HPDE6-E6E7 (cell line): ENCODE data around the gene GNAI1.

ENCODE experiments used
- DNase-seq: peaks from one replicate; pipeline ENCODE4 v3.0.0; 2011; ENCODE audit warnings: missing footprints; ENCODE audit errors: extremely low spot score

Gene GNAI1

GRCh38 chr7:80253237-80253636, 118.6 kb downstream of the GNAI1 start:
- no peak for DNase-seq

GRCh38 chr7:80253653-80254052, 119.0 kb downstream of the GNAI1 start:
- DNase-seq: no peak

- DNase-seq: no peak
Observed at GRCh38 chr7:80255656-80256055, 121.0 kb downstream of the GNAI1 start.

- no peak for DNase-seq
Observed at GRCh38 chr7:80257756-80258155, 123.1 kb downstream of the GNAI1 start.

GRCh38 chr7:80260606-80261005, 126.0 kb downstream of the GNAI1 start:
- DNase-seq: no peak

- no peak for DNase-seq
Observed at GRCh38 chr7:80263333-80263732, 128.7 kb downstream of the GNAI1 start.

GRCh38 chr7:80263821-80264220, 129.2 kb downstream of the GNAI1 start:
- no peak for DNase-seq

- DNase-seq: no peak
Observed at GRCh38 chr7:80264769-80265495, 130.3 kb downstream of the GNAI1 start.

GRCh38 chr7:80272560-80273239, 138.1 kb downstream of the GNAI1 start:
- no peak for DNase-seq

GRCh38 chr7:80273327-80273726, 138.7 kb downstream of the GNAI1 start:
- DNase-seq: no peak

GRCh38 chr7:80275192-80275605, 140.6 kb downstream of the GNAI1 start:
- no peak for DNase-seq
